ENCODE measurements around the gene PEAR1. TPM values are rescaled to one million over a fixed set of nuclear protein-coding genes. Genes with fewer than 3 reads are reported as not detected.

Gene PEAR1
- total RNA-seq, 1 donor from 2014 or later: 17.9 TPM

DNA sequence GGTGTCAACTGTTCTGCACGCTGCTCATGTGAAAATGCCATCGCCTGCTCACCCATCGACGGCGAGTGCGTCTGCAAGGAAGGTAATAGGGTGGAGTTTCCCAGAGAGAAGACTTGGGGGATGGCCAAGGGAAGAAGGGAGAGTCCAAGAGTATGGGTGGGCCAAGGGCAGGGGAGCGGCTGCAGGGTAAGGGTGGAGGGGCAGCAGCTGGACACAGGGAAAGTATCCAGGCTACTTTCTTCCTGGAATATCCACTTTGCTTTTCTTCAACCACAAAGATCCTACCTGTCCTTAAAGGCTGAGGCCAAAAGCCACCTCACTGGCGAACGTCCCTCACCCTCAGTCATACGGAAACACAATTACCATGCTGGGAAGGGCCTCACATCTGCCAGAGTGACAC lies 15.4 kb downstream of the PEAR1 start:
- H3K27me3 ChIP-seq: peaks cover 10% of the 10 kb centered on the region
- no peak overlapping the region for H3K4me3 ChIP-seq
- no peaks in the 10 kb centered on the region for H3K4me1 ChIP-seq
- peaks cover 22% of the 10 kb centered on the region for H3K36me3 ChIP-seq
- intact Hi-C loops (cut with DNase I): no loop called here
- ATAC-seq (no peak), DNase-seq (no peak)
- H3K9me3 ChIP-seq: no peaks in the 10 kb centered on the region
- no peak for TF ChIP-seq CTCF (IDR thresholded peaks at IDR 0.05)
- H3K27ac ChIP-seq: no peak overlapping the region

- ATAC-seq (no peak), DNase-seq (no peak)
- intact Hi-C loops (cut with DNase I): no loop called here
- Histone ChIP-seq H3K27ac (no peak overlapping the region), H3K36me3 (peaks cover 27% of the 10 kb centered on the region), H3K9me3 (no peaks in the 10 kb centered on the region), H3K27me3 (peaks cover 10% of the 10 kb centered on the region), H3K4me3 (no peak overlapping the region), H3K4me1 (no peaks in the 10 kb centered on the region)
- TF ChIP-seq CTCF (IDR thresholded peaks at IDR 0.05): no peak
Measured at GRCh38 chr1:156909671-156910070, 16.2 kb downstream of the PEAR1 start.

- intact Hi-C loops (cut with DNase I): no loop called here
- ATAC-seq (peak; percentile 55), DNase-seq (no peak)
- Histone ChIP-seq H3K4me3 (no peak overlapping the region), H3K27ac (no peak overlapping the region), H3K4me1 (no peaks in the 10 kb centered on the region), H3K36me3 (peaks cover 34% of the 10 kb centered on the region), H3K27me3 (peaks cover 10% of the 10 kb centered on the region), H3K9me3 (no peaks in the 10 kb centered on the region)
- peak; percentile 87 for TF ChIP-seq CTCF (IDR thresholded peaks at IDR 0.05)
Measured at GRCh38 chr1:156910309-156910782, 16.8 kb downstream of the PEAR1 start.

GRCh38 chr1:156911577-156912298 lies 18.2 kb downstream of the PEAR1 start:
- Histone ChIP-seq H3K36me3 (peaks cover 29% of the 10 kb centered on the region), H3K27ac (no peak overlapping the region), H3K4me3 (no peak overlapping the region), H3K27me3 (peaks cover 10% of the 10 kb centered on the region), H3K4me1 (no peaks in the 10 kb centered on the region), H3K9me3 (no peaks in the 10 kb centered on the region)
- TF ChIP-seq CTCF (IDR thresholded peaks at IDR 0.05): no peak
- DNase-seq (no peak), ATAC-seq (no peak)
- intact Hi-C loops (cut with DNase I): no loop called here

- ATAC-seq: no peak
- no peak overlapping the region for H3K4me3 ChIP-seq
- no peaks in the 10 kb centered on the region for H3K9me3 ChIP-seq
- peaks cover 10% of the 10 kb centered on the region for H3K27me3 ChIP-seq
- DNase-seq: no peak
- TF ChIP-seq CTCF (IDR thresholded peaks at IDR 0.05): no peak
- peaks cover 29% of the 10 kb centered on the region for H3K36me3 ChIP-seq
- no peak overlapping the region for H3K27ac ChIP-seq
- intact Hi-C loops (cut with DNase I): no loop called here
- H3K4me1 ChIP-seq: no peaks in the 10 kb centered on the region
Measured at GRCh38 chr1:156912310-156912709, 18.8 kb downstream of the PEAR1 start.

All from upper lobe of right lung (tissue), 1 donor.